DND-41 (cell line): Measurements from ENCODE around the gene NPDC1.

ENCODE experiments used
- ATAC-seq: fragments of 200-7000 bp; cut with Tn5 transposase; 3 replicates; pipeline ENCODE4 v1.9.1; 2021; ENCODE audit warnings: low read depth; ENCODE audit not compliant: insufficient read depth
- DNase-seq: peaks from one replicate; pipeline ENCODE4 v3.0.0-alpha.2; 2020
- H2AFZ ChIP-seq: 2 replicates; pipeline ENCODE4 v1.6.0; 2012; ENCODE audit warnings: low read depth, low read length
- H3K27ac ChIP-seq: 2 replicates; pipeline ENCODE4 v1.5.1; 2012; ENCODE audit warnings: low read length, inconsistent platforms
- H3K27me3 ChIP-seq: fragments of 200-600 bp; sonication (generic); 2 replicates; pipeline ENCODE4 v1.6.0; 2012; ENCODE audit warnings: low read length, mild to moderate bottlenecking, inconsistent platforms; ENCODE audit not compliant: insufficient read depth, poor library complexity
- H3K36me3 ChIP-seq: 2 replicates; pipeline ENCODE4 v1.5.1; 2012; ENCODE audit warnings: low read length, inconsistent platforms; ENCODE audit not compliant: insufficient read depth
- H3K4me1 ChIP-seq: 2 replicates; pipeline ENCODE4 v1.5.1; 2012; ENCODE audit warnings: mild to moderate bottlenecking, low read length; ENCODE audit not compliant: insufficient read depth
- H3K4me2 ChIP-seq: 2 replicates; pipeline ENCODE4 v1.6.0; 2012; ENCODE audit warnings: mild to moderate bottlenecking, moderate library complexity, low read length, inconsistent platforms; ENCODE audit not compliant: insufficient read depth
- H3K4me3 ChIP-seq, 2 experiments: fragments of 200-600 bp in 1 of 2; shearing (Covaris generic) in 1 of 2; 2 replicates each; pipeline ENCODE4 v1.5.1; 2012 to 2016; ENCODE audit warnings: inconsistent platforms in 2 of 2, low read length in 2 of 2, mild to moderate bottlenecking in 2 of 2, low read depth in 1 of 2, moderate library complexity in 1 of 2
- H3K79me2 ChIP-seq: 2 replicates; pipeline ENCODE4 v1.6.0; 2012; ENCODE audit warnings: low read length, inconsistent platforms; ENCODE audit not compliant: insufficient read depth
- H3K9ac ChIP-seq: 2 replicates; pipeline ENCODE4 v1.6.0; 2012; ENCODE audit warnings: low read depth, mild to moderate bottlenecking, inconsistent platforms, low read length, moderate library complexity
- H3K9me3 ChIP-seq: 2 replicates; pipeline ENCODE4 v1.5.1; 2012; ENCODE audit warnings: low read length, moderate library complexity, mild to moderate bottlenecking, inconsistent platforms; ENCODE audit not compliant: insufficient read depth, severe bottlenecking
- H4K20me1 ChIP-seq: 2 replicates; pipeline ENCODE4 v1.6.0; 2012; ENCODE audit warnings: low read length; ENCODE audit not compliant: insufficient read depth
- CTCF ChIP-seq: IDR thresholded peaks from 2 replicates; pipeline ENCODE4 v1.5.1; 2012; ENCODE audit warnings: borderline replicate concordance, low read length, moderate library complexity, mild to moderate bottlenecking; ENCODE audit not compliant: poor library complexity, severe bottlenecking; ENCODE audit errors: extremely low read depth
- EZH2 ChIP-seq: IDR thresholded peaks from 3 replicates; pipeline ENCODE4 v1.6.1; 2012; ENCODE audit warnings: borderline replicate concordance, low read depth, mild to moderate bottlenecking, moderate library complexity, low read length, inconsistent platforms; ENCODE audit not compliant: severe bottlenecking

Gene NPDC1

GRCh38 chr9:137078701-137079400 lies 32.9 kb upstream of the NPDC1 start:
- H3K4me3 ChIP-seq = no peak overlapping the region
- TF ChIP-seq CTCF (no peak), EZH2 (no peak)
- H2AFZ ChIP-seq = no peak overlapping the region
- H3K4me2 ChIP-seq = no peak overlapping the region
- no peak overlapping the region for H3K27ac ChIP-seq
- H3K4me1 ChIP-seq = no peaks in the 10 kb centered on the region
- no peak for ATAC-seq
- H3K27me3 ChIP-seq = no peaks in the 10 kb centered on the region
- H3K79me2 ChIP-seq = no peaks in the 10 kb centered on the region
- no peaks in the 10 kb centered on the region for H3K9me3 ChIP-seq
- H3K36me3 ChIP-seq = no peaks in the 10 kb centered on the region
- H3K9ac ChIP-seq = no peak overlapping the region
- DNase-seq = no peak
- H4K20me1 ChIP-seq = no peaks in the 10 kb centered on the region

GRCh38 chr9:137077758-137078693 lies 32.0 kb upstream of the NPDC1 start:
- H3K27me3 ChIP-seq = no peaks in the 10 kb centered on the region
- ATAC-seq (no peak), DNase-seq (no peak)
- no peak overlapping the region for H2AFZ ChIP-seq
- H3K9ac ChIP-seq = no peak overlapping the region
- no peaks in the 10 kb centered on the region for H4K20me1 ChIP-seq
- no peaks in the 10 kb centered on the region for H3K79me2 ChIP-seq
- no peaks in the 10 kb centered on the region for H3K9me3 ChIP-seq
- TF ChIP-seq EZH2 = no peak
- no peak overlapping the region for H3K27ac ChIP-seq
- H3K4me2 ChIP-seq = no peak overlapping the region
- no peaks in the 10 kb centered on the region for H3K4me1 ChIP-seq
- H3K36me3 ChIP-seq = no peaks in the 10 kb centered on the region
- no peak overlapping the region for H3K4me3 ChIP-seq

- H2AFZ ChIP-seq = no peak within 1 kb of the TSS
- H3K9ac ChIP-seq = no peak within 1 kb of the TSS
- H3K36me3 ChIP-seq = no peaks in the 10 kb centered on the region
- ATAC-seq (no peak), DNase-seq (no peak)
- TF ChIP-seq CTCF = no peak
- TF ChIP-seq EZH2 = no peak
- no peak within 1 kb of the TSS for H3K4me2 ChIP-seq
- H3K4me3 ChIP-seq = no peak within 1 kb of the TSS
- H3K27me3 ChIP-seq = no peaks in the 10 kb centered on the region
- H3K4me1 ChIP-seq = no peaks in the 10 kb centered on the region
- no peaks in the 10 kb centered on the region for H3K79me2 ChIP-seq
- H3K9me3 ChIP-seq = no peaks in the 10 kb centered on the region
- H4K20me1 ChIP-seq = no peaks in the 10 kb centered on the region
- no peak within 1 kb of the TSS for H3K27ac ChIP-seq
These were observed 31.2 kb upstream of the NPDC1 start, which contains the start of gene UAP1L1 for GRCh38 chr9:137077010-137077747. Gene UAP1L1, plus strand, starts transcription at chr9:137077517. Its CDS starts 16 bp downstream, at chr9:137077533.

- Histone ChIP-seq H3K27ac (no peak overlapping the region), H3K36me3 (no peaks in the 10 kb centered on the region), H3K27me3 (no peaks in the 10 kb centered on the region), H3K9me3 (no peaks in the 10 kb centered on the region), H3K4me1 (peaks cover under 1% of the 10 kb centered on the region), H3K9ac (no peak overlapping the region), H2AFZ (no peak overlapping the region), H3K4me3 (no peak overlapping the region), H3K4me2 (no peak overlapping the region), H4K20me1 (no peaks in the 10 kb centered on the region), H3K79me2 (no peaks in the 10 kb centered on the region)
- TF ChIP-seq CTCF = no peak
- no peak for TF ChIP-seq EZH2
- ATAC-seq = no peak
- no peak for DNase-seq
These were observed 30.6 kb upstream of the NPDC1 start for GRCh38 chr9:137076636-137077009.
